Measurements from ENCODE around the gene FAM20C.

Gene FAM20C

GRCh38 chr7:272631-273030 lies 80.3 kb downstream of the FAM20C start:
- DNase-seq (ENCODE audit: low spot score) = no peak

- DNase-seq (ENCODE audit: low spot score) = no peak
Measured at GRCh38 chr7:273327-273726, 81.0 kb downstream of the FAM20C start.

- DNase-seq (ENCODE audit: low spot score) = no peak
Measured at GRCh38 chr7:274266-274665, 81.9 kb downstream of the FAM20C start.

- no peak for DNase-seq (ENCODE audit: low spot score)
Measured at GRCh38 chr7:276230-276835, 84.0 kb downstream of the FAM20C start.

- no peak for DNase-seq (ENCODE audit: low spot score)
Measured at GRCh38 chr7:277228-277627, 84.9 kb downstream of the FAM20C start.

- DNase-seq (ENCODE audit: low spot score) = no peak
Measured at GRCh38 chr7:278081-278480, 85.7 kb downstream of the FAM20C start.

- DNase-seq (ENCODE audit: low spot score) = no peak
Measured at GRCh38 chr7:279821-280220, 87.5 kb downstream of the FAM20C start.

GRCh38 chr7:280461-280860 lies 88.1 kb downstream of the FAM20C start:
- DNase-seq (ENCODE audit: low spot score) = no peak

GRCh38 chr7:281637-282036 lies 89.3 kb downstream of the FAM20C start:
- no peak for DNase-seq (ENCODE audit: low spot score)

- DNase-seq (ENCODE audit: low spot score) = no peak
Measured at GRCh38 chr7:282621-283020, 90.2 kb downstream of the FAM20C start.

- DNase-seq (ENCODE audit: low spot score) = peak; percentile 53
Measured at GRCh38 chr7:284762-285722, 92.7 kb downstream of the FAM20C start.

- no peak for DNase-seq (ENCODE audit: low spot score)
Measured at GRCh38 chr7:285731-286130, 93.4 kb downstream of the FAM20C start.

- no peak for DNase-seq (ENCODE audit: low spot score)
Measured at GRCh38 chr7:286266-286665, 93.9 kb downstream of the FAM20C start.

- DNase-seq (ENCODE audit: low spot score) = no peak
Measured at GRCh38 chr7:288671-289101, 96.3 kb downstream of the FAM20C start.

- DNase-seq (ENCODE audit: low spot score) = no peak
Measured at GRCh38 chr7:289209-289755, 96.9 kb downstream of the FAM20C start.

- DNase-seq (ENCODE audit: low spot score) = no peak
Measured at GRCh38 chr7:289756-290553, 97.6 kb downstream of the FAM20C start, which contains the start of gene FOXL3. Gene FOXL3, plus strand, starts transcription at chr7:290170. Its CDS starts 0 bp downstream, at chr7:290170.

GRCh38 chr7:290554-291372 lies 98.4 kb downstream of the FAM20C start:
- no peak for DNase-seq (ENCODE audit: low spot score)

- DNase-seq (ENCODE audit: low spot score) = no peak
Measured at GRCh38 chr7:291373-292092, 99.2 kb downstream of the FAM20C start.

- no peak for DNase-seq (ENCODE audit: low spot score)
Measured at GRCh38 chr7:292226-292625, 99.9 kb downstream of the FAM20C start.

GRCh38 chr7:292826-293225 lies 100.5 kb downstream of the FAM20C start:
- no peak for DNase-seq (ENCODE audit: low spot score)

All from LoVo (cell line).